H9 (cell line): Measurements from ENCODE around the gene ETV6. TPM values are rescaled to one million over a fixed set of nuclear protein-coding genes. Genes with fewer than 3 reads are reported as not detected.

Source experiments
- DNase-seq: peaks from one replicate; pipeline ENCODE4 v3.0.0-alpha.2; 2017
- H2AFZ ChIP-seq: one replicate; pipeline ENCODE4 v1.6.1; 2013; ENCODE audit warnings: mild to moderate bottlenecking, low read length, control low read depth, moderate library complexity
- H2AK5ac ChIP-seq: 2 replicates; pipeline ENCODE4 v1.6.1; 2013; ENCODE audit warnings: low read length, control low read depth, mixed read lengths; ENCODE audit not compliant: insufficient read length
- H2BK120ac ChIP-seq: one replicate; pipeline ENCODE4 v1.6.1; 2013; ENCODE audit warnings: low read depth, mild to moderate bottlenecking, low read length, control low read depth, inconsistent platforms; ENCODE audit not compliant: poor library complexity, severe bottlenecking
- H2BK12ac ChIP-seq: 2 replicates; pipeline ENCODE4 v1.6.1; 2013; ENCODE audit warnings: low read length, control low read depth, mixed read lengths, low read depth; ENCODE audit not compliant: insufficient read length
- H2BK15ac ChIP-seq: 2 replicates; pipeline ENCODE4 v1.6.1; 2013; ENCODE audit warnings: low read depth, low read length, control low read depth
- H2BK20ac ChIP-seq: one replicate; pipeline ENCODE4 v1.6.1; 2013; ENCODE audit warnings: low read depth, mild to moderate bottlenecking, low read length, control low read depth, inconsistent platforms; ENCODE audit not compliant: poor library complexity, severe bottlenecking
- H2BK5ac ChIP-seq: 2 replicates; pipeline ENCODE4 v1.6.1; 2013; ENCODE audit warnings: low read length, control low read depth, mixed read lengths; ENCODE audit not compliant: insufficient read length
- H3K14ac ChIP-seq: 2 replicates; pipeline ENCODE4 v1.6.1; 2013; ENCODE audit warnings: low read length, control low read depth; ENCODE audit not compliant: insufficient read depth
- H3K18ac ChIP-seq: 2 replicates; pipeline ENCODE4 v1.6.1; 2013; ENCODE audit warnings: low read depth, mild to moderate bottlenecking, mixed read lengths, low read length, control low read depth; ENCODE audit not compliant: insufficient read length
- H3K23ac ChIP-seq: 2 replicates; pipeline ENCODE4 v1.6.1; 2013; ENCODE audit warnings: low read length, control low read depth, mixed read lengths, low read depth; ENCODE audit not compliant: insufficient read length
- H3K23me2 ChIP-seq: 2 replicates; pipeline ENCODE4 v1.6.1; 2013; ENCODE audit warnings: low read depth, mild to moderate bottlenecking, mixed read lengths, low read length, control low read depth; ENCODE audit not compliant: insufficient read length, poor library complexity, severe bottlenecking
- H3K27ac ChIP-seq: 2 replicates; pipeline ENCODE4 v1.5.1; 2013; ENCODE audit warnings: low read length, control low read depth, mixed read lengths, low read depth; ENCODE audit not compliant: insufficient read length
- H3K27me3 ChIP-seq: 2 replicates; pipeline ENCODE4 v1.6.1; 2013; ENCODE audit warnings: low read length, control low read depth, inconsistent platforms; ENCODE audit not compliant: insufficient read depth
- H3K4ac ChIP-seq: 2 replicates; pipeline ENCODE4 v1.6.1; 2013; ENCODE audit warnings: low read depth, mild to moderate bottlenecking, control low read depth, inconsistent platforms, low read length, moderate library complexity
- H3K4me1 ChIP-seq: 2 replicates; pipeline ENCODE4 v1.6.1; 2013; ENCODE audit warnings: low read length, control low read depth, inconsistent platforms; ENCODE audit not compliant: insufficient read depth
- H3K4me2 ChIP-seq: 2 replicates; pipeline ENCODE4 v1.6.1; 2013; ENCODE audit warnings: low read length, control low read depth, mixed read lengths; ENCODE audit not compliant: insufficient read length, insufficient read depth
- H3K56ac ChIP-seq: 2 replicates; pipeline ENCODE4 v1.6.1; 2013; ENCODE audit warnings: low read depth, mild to moderate bottlenecking, mixed read lengths, low read length, control low read depth; ENCODE audit not compliant: insufficient read length
- H3K79me1 ChIP-seq: 2 replicates; pipeline ENCODE4 v1.6.1; 2013; ENCODE audit warnings: low read depth, mild to moderate bottlenecking, moderate library complexity, low read length, control low read depth, inconsistent platforms; ENCODE audit not compliant: insufficient read depth, poor library complexity, severe bottlenecking
- H3K79me2 ChIP-seq: 2 replicates; pipeline ENCODE4 v1.6.1; 2013; ENCODE audit warnings: low read length, control low read depth, inconsistent platforms; ENCODE audit not compliant: insufficient read depth
- H3K9ac ChIP-seq: 2 replicates; pipeline ENCODE4 v1.6.1; 2013; ENCODE audit warnings: low read length, control low read depth, mixed read lengths; ENCODE audit not compliant: insufficient read length; ENCODE audit errors: extremely low read depth
- H3K9me3 ChIP-seq: one replicate; pipeline ENCODE4 v1.6.1; 2013; ENCODE audit warnings: low read depth, low read length, inconsistent platforms; ENCODE audit not compliant: control insufficient read depth
- H3T11ph ChIP-seq: one replicate; pipeline ENCODE4 v1.6.1; 2013; ENCODE audit warnings: mild to moderate bottlenecking, low read length, control low read depth, inconsistent platforms
- H4K20me1 ChIP-seq: one replicate; pipeline ENCODE4 v1.6.1; 2013; ENCODE audit not compliant: control insufficient read depth, insufficient read length, insufficient read depth
- H4K5ac ChIP-seq: 2 replicates; pipeline ENCODE4 v1.6.1; 2013; ENCODE audit warnings: low read depth, mild to moderate bottlenecking, mixed read lengths, low read length, control low read depth; ENCODE audit not compliant: insufficient read length
- H4K8ac ChIP-seq: replicated peaks from 2 replicates; pipeline ENCODE4 v1.6.1; 2013; ENCODE audit warnings: low read length, control low read depth, mixed read lengths, low read depth; ENCODE audit not compliant: insufficient read length
- H4K91ac ChIP-seq: 2 replicates; pipeline ENCODE4 v1.6.1; 2013; ENCODE audit warnings: low read depth, mild to moderate bottlenecking, moderate library complexity, mixed read lengths, low read length, control low read depth; ENCODE audit not compliant: insufficient read length
- H3K27ac Mint-ChIP-seq, 3 experiments: 2 replicates in 2 of 3; 3 replicates in 1 of 3; pipeline ENCODE4 v1.8.0; 2020 to 2021; ENCODE audit warnings: mixed read lengths in 3 of 3, mild to moderate bottlenecking in 1 of 3, moderate library complexity in 1 of 3
- H3K27me3 Mint-ChIP-seq: 2 replicates; pipeline ENCODE4 v1.8.0; 2021; ENCODE audit warnings: low read depth, mild to moderate bottlenecking, moderate library complexity, mixed read lengths
- H3K36me3 Mint-ChIP-seq, 3 experiments: 2 replicates in 2 of 3; 3 replicates in 1 of 3; pipeline ENCODE4 v1.8.0; 2020 to 2021; ENCODE audit warnings: low read depth in 3 of 3, mixed read lengths in 3 of 3; ENCODE audit not compliant: insufficient read depth in 1 of 3
- H3K4me1 Mint-ChIP-seq, 2 experiments: 2 replicates each; pipeline ENCODE4 v1.8.0; 2020; ENCODE audit warnings: mixed read lengths in 2 of 2
- H3K4me3 Mint-ChIP-seq, 2 experiments: 2 replicates in 1 of 2; 3 replicates in 1 of 2; pipeline ENCODE4 v1.8.0; 2020 to 2021; ENCODE audit warnings: mild to moderate bottlenecking in 2 of 2, mixed read lengths in 2 of 2, moderate library complexity in 1 of 2
- H3K9me3 Mint-ChIP-seq, 2 experiments: 2 replicates in 1 of 2; 3 replicates in 1 of 2; pipeline ENCODE4 v1.8.0; 2020; ENCODE audit warnings: mild to moderate bottlenecking in 2 of 2, mixed read lengths in 2 of 2, moderate library complexity in 1 of 2
- WGBS: extraction: QIAGEN DNeasy Blood & Tissue Kit; methylation state at CpG from one replicate; pipeline ENCODE4 v1.1.7; 2013; ENCODE audit warnings: missing lambda C conversion rate, low lambda C conversion rate, mixed read lengths; ENCODE audit not compliant: insufficient read length; ENCODE audit errors: extremely low coverage; 5-methylcytosine and 5-hydroxymethylcytosine counted together
- total RNA-seq: library from RNA; stranded (reverse); gene quantifications from 2 replicates; pipeline ENCODE4 v1.2.1, GENCODE V29; 2021
- TF ChIP-seq, protein P1 (sequence below): fragments of 200-600 bp; sonication (generic); conservative IDR thresholded peaks from 3 replicates; pipeline ENCODE4 v1.8.0; 2021; ENCODE audit warnings: antibody characterized with exemption, mild to moderate bottlenecking

The ETV6 gene
- total RNA-seq, 1 experiment from 2014 or later: 28.7 TPM

DNA sequence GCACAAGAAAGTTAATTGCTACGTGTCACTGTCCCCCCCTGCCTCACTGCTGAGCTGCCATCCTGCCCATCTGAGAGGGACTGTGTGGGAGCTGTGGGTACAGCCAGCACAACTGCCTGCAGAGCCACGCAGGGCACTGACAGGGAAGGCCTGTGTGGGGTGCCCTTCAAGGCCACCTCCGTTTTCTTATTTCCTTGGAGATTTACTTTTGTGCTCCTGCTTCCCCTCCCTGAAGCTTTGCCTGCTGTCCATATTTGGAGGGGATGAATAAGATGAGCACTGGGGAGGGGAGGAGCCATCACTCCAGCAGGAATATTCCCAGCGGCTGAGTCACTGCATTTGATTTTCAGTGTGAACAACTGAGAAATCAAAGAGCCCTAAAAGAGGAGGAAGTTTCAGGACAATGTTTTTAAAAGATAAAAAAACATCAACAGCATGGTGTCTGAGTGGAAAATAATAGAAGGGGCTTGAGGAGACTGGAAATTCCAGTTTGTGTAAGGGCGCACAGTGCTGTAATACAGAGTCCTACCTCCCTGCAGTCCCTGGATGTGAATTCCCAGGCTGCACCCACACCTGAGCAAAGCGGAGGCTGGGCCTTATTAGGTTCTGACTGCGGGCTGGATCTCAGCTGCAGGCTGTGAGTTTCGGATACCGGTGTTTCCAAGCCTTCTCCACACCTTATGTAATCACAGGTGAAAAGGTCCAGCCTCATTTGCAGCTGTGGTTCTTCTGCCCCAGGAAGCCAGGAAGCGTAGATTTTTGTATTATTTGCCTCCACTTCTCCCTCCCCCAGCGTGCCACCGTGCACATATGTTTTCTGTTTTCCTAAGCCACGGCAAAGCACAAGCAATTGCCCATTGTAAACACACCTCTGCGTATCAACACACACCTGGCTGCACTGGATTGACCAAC is 228.7 kb downstream of the ETV6 start:
- Histone ChIP-seq H4K91ac (no peak overlapping the region), H3K79me1 (no peaks in the 10 kb centered on the region), H2BK120ac (no peak overlapping the region), H3K14ac (no peak overlapping the region; the same call in 1 of the 2 replicates), H4K5ac (no peak overlapping the region), H3K4me2 (no peak overlapping the region), H3K9ac (no peak overlapping the region), H3K79me2 (no peaks in the 10 kb centered on the region), H3T11ph (no peak overlapping the region), H3K4me1 (peaks cover 5% of the 10 kb centered on the region; the same call in 1 of the 2 replicates), H3K18ac (peak overlapping the region; percentile 28), H3K27ac (no peak overlapping the region), H3K23ac (no peak overlapping the region), H3K9me3 (no peaks in the 10 kb centered on the region), H3K4ac (no peak overlapping the region), H4K8ac (no peak overlapping the region), H2AFZ (no peak overlapping the region), H3K56ac (no peak overlapping the region), H3K27me3 (no peaks in the 10 kb centered on the region), H4K20me1 (no peaks in the 10 kb centered on the region), H3K23me2 (no peaks in the 10 kb centered on the region), H2BK15ac (no peak overlapping the region), H2BK20ac (no peak overlapping the region), H2AK5ac (no peak overlapping the region), H2BK5ac (no peak overlapping the region), H2BK12ac (no peak overlapping the region)
- Mint-ChIP-seq H3K27ac (peak overlapping the region; percentile 30 to 93 (median 62)), H3K4me1 (peaks cover 16 to 30% of the 10 kb centered on the region in 2 experiments), H3K9me3 (no peaks in the 10 kb centered on the region), H3K27me3 (no peaks in the 10 kb centered on the region), H3K36me3 (peaks cover 5 to 8% (median 5%) of the 10 kb centered on the region in 3 experiments; a peak in 6 of 7 replicates), H3K4me3 (no peak overlapping the region)
- WGBS: no CpG with 5 or more reads among the region's 14 CpGs
- no peak for DNase-seq
- TF ChIP-seq, protein P1, sequence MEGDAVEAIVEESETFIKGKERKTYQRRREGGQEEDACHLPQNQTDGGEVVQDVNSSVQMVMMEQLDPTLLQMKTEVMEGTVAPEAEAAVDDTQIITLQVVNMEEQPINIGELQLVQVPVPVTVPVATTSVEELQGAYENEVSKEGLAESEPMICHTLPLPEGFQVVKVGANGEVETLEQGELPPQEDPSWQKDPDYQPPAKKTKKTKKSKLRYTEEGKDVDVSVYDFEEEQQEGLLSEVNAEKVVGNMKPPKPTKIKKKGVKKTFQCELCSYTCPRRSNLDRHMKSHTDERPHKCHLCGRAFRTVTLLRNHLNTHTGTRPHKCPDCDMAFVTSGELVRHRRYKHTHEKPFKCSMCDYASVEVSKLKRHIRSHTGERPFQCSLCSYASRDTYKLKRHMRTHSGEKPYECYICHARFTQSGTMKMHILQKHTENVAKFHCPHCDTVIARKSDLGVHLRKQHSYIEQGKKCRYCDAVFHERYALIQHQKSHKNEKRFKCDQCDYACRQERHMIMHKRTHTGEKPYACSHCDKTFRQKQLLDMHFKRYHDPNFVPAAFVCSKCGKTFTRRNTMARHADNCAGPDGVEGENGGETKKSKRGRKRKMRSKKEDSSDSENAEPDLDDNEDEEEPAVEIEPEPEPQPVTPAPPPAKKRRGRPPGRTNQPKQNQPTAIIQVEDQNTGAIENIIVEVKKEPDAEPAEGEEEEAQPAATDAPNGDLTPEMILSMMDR: no peak
